A549 (cell line): ENCODE results near the gene KRTAP19-7. TPM values are rescaled to one million over a fixed set of nuclear protein-coding genes. Genes with fewer than 3 reads are reported as not detected.

Experiments used
- ATAC-seq, 2 experiments: fragments of 200-7000 bp in 1 of 2; fragments of >200 bp in 1 of 2; cut with Nextera tagmentation in 1 of 2; cut with Tn5 transposase in 1 of 2; 3 replicates each; pipeline versions ENCODE4 v1.8.0 to v1.9.1; 2018 to 2020; ENCODE audit warnings: mild to moderate bottlenecking in 1 of 2, moderate library complexity in 1 of 2
- CTCF ChIA-PET: fragments of 300-600 bp; sonication (Branson Sonifier 250); formaldehyde crosslinking; extraction: SDS; loops from one replicate; lab custom pipeline; 2021; ENCODE audit warnings: antibody characterized with exemption, inconsistent platforms; lab: Yijun Ruan, JAX
- POLR2A ChIA-PET: fragments of 350-600 bp; formaldehyde crosslinking; extraction: SDS; loops from one replicate; lab custom pipeline; 2021; ENCODE audit warnings: antibody characterized with exemption, inconsistent platforms; lab: Yijun Ruan, JAX
- DNase-seq, 2 experiments: peaks; one replicate each; pipeline versions ENCODE4 v3.0.0 to v3.0.0-alpha.2; 2011 to 2016; ENCODE audit warnings: low read depth in 1 of 2, low spot score in 1 of 2
- FAIRE-seq: peaks from 2 replicates; lab custom pipeline; 2011; peaks lifted over from hg19 to GRCh38; lab: Jason Lieb, UNC
- H3K27ac ChIP-seq, 2 experiments: fragments of >200 bp; sonication (Bioruptor Twin); formaldehyde crosslinking; 3 replicates each; pipeline ENCODE4 v1.5.1; 2016 to 2017
- H3K4me1 ChIP-seq: fragments of >200 bp; sonication (Bioruptor Twin); formaldehyde crosslinking; 3 replicates; pipeline ENCODE4 v1.6.1; 2016
- H3K4me2 ChIP-seq: fragments of >200 bp; sonication (Bioruptor Twin); formaldehyde crosslinking; 3 replicates; pipeline ENCODE4 v1.6.1; 2016
- H3K4me3 ChIP-seq: fragments of >200 bp; sonication (Bioruptor Twin); formaldehyde crosslinking; 3 replicates; pipeline ENCODE4 v1.5.1; 2016
- H3K9me3 ChIP-seq: fragments of >200 bp; sonication (Bioruptor Twin); formaldehyde crosslinking; 3 replicates; pipeline ENCODE4 v1.6.1; 2016
- BHLHE40 ChIP-seq: IDR thresholded peaks from 2 replicates; pipeline ENCODE4 v1.6.1; 2012; ENCODE audit warnings: low read depth, low read length, inconsistent platforms
- CBX2 ChIP-seq: fragments of 200-600 bp; sonication (generic); IDR thresholded peaks from 2 replicates; pipeline ENCODE4 v1.6.1; 2016; ENCODE audit warnings: low read depth, mild to moderate bottlenecking, borderline replicate concordance
- ESRRA ChIP-seq: fragments of 150-350 bp; IDR thresholded peaks from 2 replicates; pipeline ENCODE4 v1.6.1; 2014; ENCODE audit warnings: mild to moderate bottlenecking, low read length, borderline replicate concordance
- FOSB ChIP-seq: fragments of 250-450 bp; sonication (Bioruptor Pico); IDR thresholded peaks from 2 replicates; pipeline ENCODE4 v1.5.0; 2020; ENCODE audit warnings: mild to moderate bottlenecking, moderate library complexity
- FOXS1 ChIP-seq: fragments of 250-450 bp; sonication (Bioruptor Pico); IDR thresholded peaks from 2 replicates; pipeline ENCODE4 v1.5.0; 2020; ENCODE audit warnings: mild to moderate bottlenecking, moderate library complexity
- HDAC2 ChIP-seq: fragments of 200-600 bp; sonication (generic); IDR thresholded peaks from 2 replicates; pipeline ENCODE4 v1.6.1; 2016
- KDM5A ChIP-seq: fragments of 200-600 bp; sonication (generic); IDR thresholded peaks from 2 replicates; pipeline ENCODE4 v1.6.1; 2016; ENCODE audit warnings: antibody characterized with exemption, mild to moderate bottlenecking
- MAZ ChIP-seq: fragments of 150-350 bp; IDR thresholded peaks from 2 replicates; pipeline ENCODE4 v1.6.1; 2014; ENCODE audit warnings: antibody characterized with exemption, low read depth, low read length, borderline replicate concordance
- NFE2L2 ChIP-seq: fragments of 150-350 bp; conservative IDR thresholded peaks from 2 replicates; pipeline ENCODE4 v1.6.1; 2014; ENCODE audit warnings: low read length
- NR3C1 ChIP-seq: fragments of >200 bp; sonication (Bioruptor Twin); formaldehyde crosslinking; IDR thresholded peaks from 3 replicates; pipeline ENCODE4 v1.6.1; 2017
- PHF8 ChIP-seq: fragments of 200-600 bp; sonication (generic); IDR thresholded peaks from 2 replicates; pipeline ENCODE4 v1.6.1; 2016; ENCODE audit warnings: low read depth, mild to moderate bottlenecking, antibody characterized with exemption, moderate library complexity, borderline replicate concordance
- POLR2AphosphoS2 ChIP-seq: conservative IDR thresholded peaks from 2 replicates; pipeline ENCODE4 v1.6.1; 2012; ENCODE audit warnings: low read length, improper control_type of control experiment, inconsistent platforms
- RNF2 ChIP-seq: fragments of 200-600 bp; sonication (generic); IDR thresholded peaks from 2 replicates; pipeline ENCODE4 v1.6.1; 2016; ENCODE audit warnings: low read depth, mild to moderate bottlenecking, antibody characterized with exemption, moderate library complexity, borderline replicate concordance
- SMC3 ChIP-seq: fragments of >200 bp; sonication (Bioruptor Twin); formaldehyde crosslinking; IDR thresholded peaks from 3 replicates; pipeline ENCODE4 v1.6.1; 2018; ENCODE audit warnings: inconsistent platforms
- SREBF2 ChIP-seq: fragments of 450-650 bp; IDR thresholded peaks from 2 replicates; pipeline ENCODE4 v1.6.1; 2014; ENCODE audit warnings: mild to moderate bottlenecking, moderate library complexity
- TP53 ChIP-seq: fragments of 250-450 bp; sonication (Bioruptor Pico); IDR thresholded peaks from 2 replicates; pipeline ENCODE4 v1.5.0; 2021; ENCODE audit warnings: mild to moderate bottlenecking, moderate library complexity
- ZNF302 ChIP-seq: fragments of 250-450 bp; sonication (Bioruptor Pico); IDR thresholded peaks from 2 replicates; pipeline ENCODE4 v1.9.0; 2021; ENCODE audit warnings: inconsistent platforms, mild to moderate bottlenecking, moderate library complexity
- WGBS: methylation state at CpG from one replicate; pipeline ENCODE4 v1.1.6; 2017; ENCODE audit errors: missing lambda C conversion rate; 5-methylcytosine and 5-hydroxymethylcytosine counted together
- polyA plus RNA-seq, 4 experiments: library from polyadenylated mRNA; depleted of rRNA in 3 of 4; stranded (reverse); fragments of >200 nt; fragmentation: RNase III in 1 of 4; extraction: RNeasy Plus Mini Kit Qiagen cat#74134 plus additional on column Dnase treatment in 1 of 4; gene quantifications; 2 replicates in 3 of 4; 3 replicates in 1 of 4; pipeline ENCODE4 v1.2.3, GENCODE V29; 2011 to 2017
- TF ChIP-seq, protein P1 (sequence below): fragments of >200 bp; sonication (Bioruptor Twin); formaldehyde crosslinking; IDR thresholded peaks from 3 replicates; pipeline ENCODE4 v1.6.1; 2016
- TF ChIP-seq, protein P2 (sequence below): fragments of >200 bp; sonication (Bioruptor Twin); formaldehyde crosslinking; IDR thresholded peaks from 3 replicates; pipeline ENCODE4 v1.5.1; 2016
- TF ChIP-seq, protein P3 (sequence below): fragments of 200-600 bp; sonication (generic); IDR thresholded peaks from 2 replicates; pipeline ENCODE4 v1.6.1; 2016; ENCODE audit warnings: antibody characterized with exemption, mild to moderate bottlenecking, moderate library complexity

Gene KRTAP19-7
- polyA plus RNA-seq, 2 of the 4 experiments (the other 2 are of a cell fraction) = not detected

DNA sequence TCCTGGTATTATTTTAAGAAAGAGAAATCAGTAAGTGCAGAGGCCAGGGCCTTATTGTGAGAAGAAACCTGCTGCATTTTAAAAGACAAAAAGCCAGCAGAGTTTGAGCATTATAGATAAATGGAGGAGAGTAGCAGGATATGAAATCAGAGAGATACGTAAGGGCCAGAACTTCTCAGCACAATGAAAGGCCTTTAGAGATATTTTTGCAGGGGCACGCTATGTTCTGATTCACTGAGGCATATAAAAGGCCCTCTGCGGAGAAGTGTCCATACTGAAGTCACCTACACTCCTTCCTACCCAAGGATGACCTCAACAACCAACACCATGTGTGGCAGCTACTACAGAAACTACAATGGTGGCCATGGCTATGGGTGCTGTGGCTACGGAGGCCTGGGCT lies 31.0 kb upstream of the KRTAP19-7 start, which contains the start of gene KRTAP6-3:
KRTAP6-3 (plus strand) TSS at position 301 of the 400 bp plus-strand sequence; CDS start at position 307, 6 bp downstream.
- WGBS = 12% methylated on average over 3 of the region's 4 CpGs
- no peak for DNase-seq
- POLR2A ChIA-PET = no interaction called here
- Histone ChIP-seq H3K4me1 (no peaks in the 10 kb centered on the region), H3K4me3 (no peak within 1 kb of the TSS), H3K4me2 (no peak within 1 kb of the TSS), H3K27ac (no peak within 1 kb of the TSS), H3K9me3 (no peaks in the 10 kb centered on the region)
- ATAC-seq = no peak
- TF ChIP-seq, protein P1, sequence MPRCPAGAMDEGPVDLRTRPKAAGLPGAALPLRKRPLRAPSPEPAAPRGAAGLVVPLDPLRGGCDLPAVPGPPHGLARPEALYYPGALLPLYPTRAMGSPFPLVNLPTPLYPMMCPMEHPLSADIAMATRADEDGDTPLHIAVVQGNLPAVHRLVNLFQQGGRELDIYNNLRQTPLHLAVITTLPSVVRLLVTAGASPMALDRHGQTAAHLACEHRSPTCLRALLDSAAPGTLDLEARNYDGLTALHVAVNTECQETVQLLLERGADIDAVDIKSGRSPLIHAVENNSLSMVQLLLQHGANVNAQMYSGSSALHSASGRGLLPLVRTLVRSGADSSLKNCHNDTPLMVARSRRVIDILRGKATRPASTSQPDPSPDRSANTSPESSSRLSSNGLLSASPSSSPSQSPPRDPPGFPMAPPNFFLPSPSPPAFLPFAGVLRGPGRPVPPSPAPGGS = no peak
- TF ChIP-seq PHF8 (no peak), SMC3 (no peak), SREBF2 (no peak), FOSB (CRISPR knock-in tag) (no peak), POLR2AphosphoS2 (no peak), TP53 (no peak), ESRRA (no peak), NFE2L2 (no peak), RNF2 (no peak), MAZ (no peak), FOXS1 (CRISPR knock-in tag) (no peak)
- TF ChIP-seq, protein P2, sequence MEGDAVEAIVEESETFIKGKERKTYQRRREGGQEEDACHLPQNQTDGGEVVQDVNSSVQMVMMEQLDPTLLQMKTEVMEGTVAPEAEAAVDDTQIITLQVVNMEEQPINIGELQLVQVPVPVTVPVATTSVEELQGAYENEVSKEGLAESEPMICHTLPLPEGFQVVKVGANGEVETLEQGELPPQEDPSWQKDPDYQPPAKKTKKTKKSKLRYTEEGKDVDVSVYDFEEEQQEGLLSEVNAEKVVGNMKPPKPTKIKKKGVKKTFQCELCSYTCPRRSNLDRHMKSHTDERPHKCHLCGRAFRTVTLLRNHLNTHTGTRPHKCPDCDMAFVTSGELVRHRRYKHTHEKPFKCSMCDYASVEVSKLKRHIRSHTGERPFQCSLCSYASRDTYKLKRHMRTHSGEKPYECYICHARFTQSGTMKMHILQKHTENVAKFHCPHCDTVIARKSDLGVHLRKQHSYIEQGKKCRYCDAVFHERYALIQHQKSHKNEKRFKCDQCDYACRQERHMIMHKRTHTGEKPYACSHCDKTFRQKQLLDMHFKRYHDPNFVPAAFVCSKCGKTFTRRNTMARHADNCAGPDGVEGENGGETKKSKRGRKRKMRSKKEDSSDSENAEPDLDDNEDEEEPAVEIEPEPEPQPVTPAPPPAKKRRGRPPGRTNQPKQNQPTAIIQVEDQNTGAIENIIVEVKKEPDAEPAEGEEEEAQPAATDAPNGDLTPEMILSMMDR = no peak
- TF ChIP-seq, protein P3, sequence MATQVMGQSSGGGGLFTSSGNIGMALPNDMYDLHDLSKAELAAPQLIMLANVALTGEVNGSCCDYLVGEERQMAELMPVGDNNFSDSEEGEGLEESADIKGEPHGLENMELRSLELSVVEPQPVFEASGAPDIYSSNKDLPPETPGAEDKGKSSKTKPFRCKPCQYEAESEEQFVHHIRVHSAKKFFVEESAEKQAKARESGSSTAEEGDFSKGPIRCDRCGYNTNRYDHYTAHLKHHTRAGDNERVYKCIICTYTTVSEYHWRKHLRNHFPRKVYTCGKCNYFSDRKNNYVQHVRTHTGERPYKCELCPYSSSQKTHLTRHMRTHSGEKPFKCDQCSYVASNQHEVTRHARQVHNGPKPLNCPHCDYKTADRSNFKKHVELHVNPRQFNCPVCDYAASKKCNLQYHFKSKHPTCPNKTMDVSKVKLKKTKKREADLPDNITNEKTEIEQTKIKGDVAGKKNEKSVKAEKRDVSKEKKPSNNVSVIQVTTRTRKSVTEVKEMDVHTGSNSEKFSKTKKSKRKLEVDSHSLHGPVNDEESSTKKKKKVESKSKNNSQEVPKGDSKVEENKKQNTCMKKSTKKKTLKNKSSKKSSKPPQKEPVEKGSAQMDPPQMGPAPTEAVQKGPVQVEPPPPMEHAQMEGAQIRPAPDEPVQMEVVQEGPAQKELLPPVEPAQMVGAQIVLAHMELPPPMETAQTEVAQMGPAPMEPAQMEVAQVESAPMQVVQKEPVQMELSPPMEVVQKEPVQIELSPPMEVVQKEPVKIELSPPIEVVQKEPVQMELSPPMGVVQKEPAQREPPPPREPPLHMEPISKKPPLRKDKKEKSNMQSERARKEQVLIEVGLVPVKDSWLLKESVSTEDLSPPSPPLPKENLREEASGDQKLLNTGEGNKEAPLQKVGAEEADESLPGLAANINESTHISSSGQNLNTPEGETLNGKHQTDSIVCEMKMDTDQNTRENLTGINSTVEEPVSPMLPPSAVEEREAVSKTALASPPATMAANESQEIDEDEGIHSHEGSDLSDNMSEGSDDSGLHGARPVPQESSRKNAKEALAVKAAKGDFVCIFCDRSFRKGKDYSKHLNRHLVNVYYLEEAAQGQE = no peak
- FAIRE-seq = no peak
- CTCF ChIA-PET = no interaction called here

DNA sequence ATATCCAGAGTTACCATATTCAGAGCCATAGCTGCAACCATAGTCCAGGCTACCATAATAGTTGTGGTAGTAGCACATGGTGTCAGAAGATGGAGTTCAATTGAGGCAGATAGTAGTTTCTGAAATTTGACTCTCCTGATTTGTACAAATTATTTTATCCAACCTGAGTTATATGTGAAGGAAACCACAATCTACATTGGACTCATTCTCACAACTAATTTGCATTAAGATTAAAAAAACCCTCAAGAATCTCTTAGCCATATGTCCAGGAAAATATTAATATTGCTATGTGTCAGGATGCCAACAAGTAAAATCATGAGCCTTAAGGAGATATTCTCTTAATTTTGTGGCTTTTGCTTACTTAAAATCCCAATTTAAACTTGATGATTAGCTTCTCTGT lies 29.2 kb upstream of the KRTAP19-7 start, which contains the start of gene KRTAP22-2:
KRTAP22-2 (minus strand) TSS at position 101 of the 400 bp plus-strand sequence.
- no peak for DNase-seq
- CTCF ChIA-PET = no interaction called here
- TF ChIP-seq ZNF302 (CRISPR knock-in tag) (no peak), KDM5A (no peak)
- no peak for FAIRE-seq
- POLR2A ChIA-PET = no interaction called here
- H3K4me2 ChIP-seq = no peak within 1 kb of the TSS
- no peak within 1 kb of the TSS for H3K27ac ChIP-seq
- no peaks in the 10 kb centered on the region for H3K9me3 ChIP-seq
- no peaks in the 10 kb centered on the region for H3K4me1 ChIP-seq
- no peak for ATAC-seq
- H3K4me3 ChIP-seq = no peak within 1 kb of the TSS

DNA sequence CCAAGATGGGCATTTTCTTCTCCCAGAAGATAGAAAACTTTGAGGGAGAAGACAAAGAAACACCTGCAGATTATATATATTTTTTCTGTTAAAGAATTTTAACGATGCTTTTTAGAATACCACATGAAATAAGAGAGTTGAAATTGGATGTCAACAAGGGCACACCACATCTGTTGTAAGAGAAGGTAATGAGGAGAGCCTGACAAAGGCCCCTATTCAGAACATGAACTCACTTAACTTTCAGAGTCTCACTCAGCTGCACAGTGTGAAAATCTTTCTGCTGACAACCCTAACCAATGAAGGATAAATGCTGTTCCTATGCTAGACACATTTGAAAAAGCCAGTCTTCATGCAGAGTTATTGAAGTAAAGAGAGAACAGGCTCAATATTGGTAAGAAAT lies 21.8 kb upstream of the KRTAP19-7 start:
- no peak overlapping the region for H3K4me2 ChIP-seq
- DNase-seq (no peak), ATAC-seq (no peak), FAIRE-seq (no peak)
- H3K4me1 ChIP-seq = no peaks in the 10 kb centered on the region
- H3K27ac ChIP-seq = no peak overlapping the region
- H3K4me3 ChIP-seq = no peak overlapping the region
- 3% methylated on average over 1 of the region's 1 CpG for WGBS
- TF ChIP-seq BHLHE40 (no peak), HDAC2 (no peak), NR3C1 (no peak), CBX2 (no peak)
- ChIA-PET POLR2A (no interaction called here), CTCF (no interaction called here)
- H3K9me3 ChIP-seq = no peaks in the 10 kb centered on the region
